Mucosa of stomach (tissue), 1 donor: ENCODE measurements around the gene OR4K17.
"Not testable (repeated sequence)": the region's sequence is repeated elsewhere in the genome, so short reads cannot be mapped to it uniquely, and the experiment has no call there.

Source experiments
- H3K27me3 ChIP-seq: one replicate; pipeline ENCODE4 v1.7.0; 2013; ENCODE audit warnings: mild to moderate bottlenecking, low read length; ENCODE audit not compliant: control insufficient read depth, insufficient read depth
- H3K36me3 ChIP-seq: one replicate; pipeline ENCODE4 v1.7.0; 2013; ENCODE audit warnings: low read length; ENCODE audit not compliant: control insufficient read depth, insufficient read depth
- H3K4me1 ChIP-seq: one replicate; pipeline ENCODE4 v1.7.0; 2013; ENCODE audit warnings: mild to moderate bottlenecking, low read length; ENCODE audit not compliant: control insufficient read depth, insufficient read depth
- H3K4me3 ChIP-seq: one replicate; pipeline ENCODE4 v1.7.0; 2013; ENCODE audit warnings: low read length
- H3K9ac ChIP-seq: one replicate; pipeline ENCODE4 v1.7.0; 2013; ENCODE audit warnings: mild to moderate bottlenecking, low read length, moderate library complexity
- H3K9me3 ChIP-seq: one replicate; pipeline ENCODE4 v1.7.0; 2013; ENCODE audit warnings: mild to moderate bottlenecking, low read length, moderate library complexity; ENCODE audit not compliant: control insufficient read depth
- donor health status: Pancreatic carcinoma.

OR4K17 gene, protein sequence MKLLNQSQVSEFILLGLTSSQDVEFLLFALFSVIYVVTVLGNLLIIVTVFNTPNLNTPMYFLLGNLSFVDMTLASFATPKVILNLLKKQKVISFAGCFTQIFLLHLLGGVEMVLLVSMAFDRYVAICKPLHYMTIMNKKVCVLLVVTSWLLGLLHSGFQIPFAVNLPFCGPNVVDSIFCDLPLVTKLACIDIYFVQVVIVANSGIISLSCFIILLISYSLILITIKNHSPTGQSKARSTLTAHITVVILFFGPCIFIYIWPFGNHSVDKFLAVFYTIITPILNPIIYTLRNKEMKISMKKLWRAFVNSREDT

DNA sequence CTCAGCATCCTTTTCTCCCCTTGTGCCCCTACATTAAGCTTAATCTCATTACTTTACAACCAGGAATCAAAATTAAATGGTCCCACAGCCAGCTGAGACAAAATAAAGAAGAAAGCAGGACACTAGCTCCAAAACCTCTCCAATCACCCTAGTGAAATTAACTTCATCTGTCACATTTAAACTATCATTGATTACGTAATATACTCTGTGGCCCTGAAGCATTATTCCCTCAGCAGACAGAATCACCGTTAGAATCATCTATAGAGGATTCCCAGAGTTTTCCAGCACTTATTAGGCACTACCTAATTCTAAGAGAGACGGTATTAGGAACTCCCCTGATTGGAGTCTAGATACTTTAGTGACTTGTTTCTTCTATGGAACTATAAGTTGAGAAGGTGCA lies at the start of gene OR4K17:
Gene OR4K17 (plus strand): TSS at position 302 of the 400 bp plus-strand sequence. CDS start 6,761 bp downstream, outside the sequence.
- no peak within 1 kb of the TSS for H3K4me3 ChIP-seq
- no peaks in the 10 kb centered on the region for H3K36me3 ChIP-seq
- no peak within 1 kb of the TSS for H3K9ac ChIP-seq
- H3K4me1 ChIP-seq: no peaks in the 10 kb centered on the region
- no peaks in the 10 kb centered on the region for H3K9me3 ChIP-seq
- H3K27me3 ChIP-seq: no peaks in the 10 kb centered on the region

GRCh38 chr14:20092050-20092449 lies 18.5 kb upstream of the OR4K17 start:
- Histone ChIP-seq H3K27me3 (no peaks in the 10 kb centered on the region), H3K9ac (no peak overlapping the region), H3K9me3 (no peaks in the 10 kb centered on the region), H3K4me3 (no peak overlapping the region), H3K4me1 (no peaks in the 10 kb centered on the region), H3K36me3 (no peaks in the 10 kb centered on the region)

DNA sequence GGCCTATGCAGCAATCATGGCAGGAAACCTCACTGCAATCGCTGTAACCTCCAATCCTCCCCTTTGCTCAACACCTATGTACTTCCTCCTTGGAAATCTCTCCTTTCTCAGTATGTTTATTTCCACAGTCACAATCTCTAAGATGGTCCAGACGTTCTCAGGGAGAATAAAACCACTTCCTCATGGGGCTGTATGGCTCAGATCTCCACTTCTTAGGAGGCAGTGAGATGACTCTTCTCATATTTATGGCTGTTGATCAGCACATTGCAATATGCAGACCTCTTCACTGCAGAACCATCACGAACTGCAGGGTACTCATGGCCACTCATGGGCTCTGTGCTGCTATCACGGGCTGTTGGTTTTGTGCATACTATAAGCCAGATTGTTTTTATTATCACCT lies 17.1 kb upstream of the OR4K17 start:
- H3K27me3 ChIP-seq: no peaks in the 10 kb centered on the region
- no peak overlapping the region for H3K9ac ChIP-seq
- H3K9me3 ChIP-seq: no peaks in the 10 kb centered on the region
- H3K4me1 ChIP-seq: no peaks in the 10 kb centered on the region
- H3K4me3 ChIP-seq: no peak overlapping the region
- no peaks in the 10 kb centered on the region for H3K36me3 ChIP-seq

GRCh38 chr14:20098926-20099770 lies 11.4 kb upstream of the OR4K17 start:
- not testable (repeated sequence) for H3K36me3 ChIP-seq

GRCh38 chr14:20112321-20112720 lies 1.8 kb downstream of the OR4K17 start:
- H3K36me3 ChIP-seq: no peaks in the 10 kb centered on the region
- no peak overlapping the region for H3K9ac ChIP-seq
- no peaks in the 10 kb centered on the region for H3K27me3 ChIP-seq
- no peak overlapping the region for H3K4me3 ChIP-seq
- H3K9me3 ChIP-seq: no peaks in the 10 kb centered on the region
- H3K4me1 ChIP-seq: no peaks in the 10 kb centered on the region

More at GRCh38 chr14:20098926-20099770, 11.4 kb upstream of the OR4K17 start:
- H3K4me1 ChIP-seq, H3K9me3 ChIP-seq, H3K27me3 ChIP-seq, H3K4me3 ChIP-seq, H3K9ac ChIP-seq: not testable (repeated sequence)

GRCh38 chr14:20116748-20117147 lies 6.2 kb downstream of the OR4K17 start:
- H3K27me3 ChIP-seq: no peaks in the 10 kb centered on the region
- no peaks in the 10 kb centered on the region for H3K36me3 ChIP-seq
- H3K4me1 ChIP-seq: no peaks in the 10 kb centered on the region
- H3K4me3 ChIP-seq: no peak overlapping the region
- no peak overlapping the region for H3K9ac ChIP-seq
- H3K9me3 ChIP-seq: no peaks in the 10 kb centered on the region

DNA sequence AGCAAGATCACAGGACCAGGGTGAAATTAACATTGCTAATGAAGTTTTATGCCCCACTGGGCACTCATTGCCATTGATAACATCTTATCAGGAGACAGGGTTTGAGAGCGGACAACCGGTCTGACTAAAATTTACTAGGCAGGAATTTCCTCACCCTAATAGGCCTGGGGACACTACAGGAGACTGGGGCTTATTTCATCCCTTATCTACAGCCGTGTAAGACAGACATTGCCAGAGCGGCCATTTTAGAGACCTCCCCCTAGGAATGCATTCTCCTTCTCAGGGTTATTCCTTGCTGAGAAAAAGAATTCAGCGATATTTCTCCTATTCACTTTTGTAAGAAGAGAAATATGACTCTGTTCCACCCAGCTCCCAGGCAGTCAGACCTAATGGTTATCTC lies 8.3 kb downstream of the OR4K17 start:
- H3K4me3 ChIP-seq: no peak overlapping the region
- H3K9ac ChIP-seq: no peak overlapping the region
- H3K36me3 ChIP-seq: no peaks in the 10 kb centered on the region
- H3K4me1 ChIP-seq: no peaks in the 10 kb centered on the region
- H3K9me3 ChIP-seq: no peaks in the 10 kb centered on the region
- no peaks in the 10 kb centered on the region for H3K27me3 ChIP-seq

- Histone ChIP-seq H3K4me1 (no peaks in the 10 kb centered on the region), H3K36me3 (no peaks in the 10 kb centered on the region), H3K4me3 (no peak within 1 kb of the TSS), H3K9ac (no peak within 1 kb of the TSS), H3K9me3 (no peaks in the 10 kb centered on the region), H3K27me3 (no peaks in the 10 kb centered on the region)
These were observed 28.0 kb downstream of the OR4K17 start, which contains the start of gene OR4N5 for GRCh38 chr14:20138520-20138919. OR4N5 (plus strand) TSS chr14:20138820; CDS start chr14:20143736, 4,916 bp downstream.

GRCh38 chr14:20143911-20144310 lies 33.4 kb downstream of the OR4K17 start:
- Histone ChIP-seq H3K4me3 (no peak overlapping the region), H3K36me3 (no peaks in the 10 kb centered on the region), H3K4me1 (no peaks in the 10 kb centered on the region), H3K9me3 (no peaks in the 10 kb centered on the region), H3K27me3 (no peaks in the 10 kb centered on the region), H3K9ac (no peak overlapping the region)

- Histone ChIP-seq H3K27me3 (no peaks in the 10 kb centered on the region), H3K4me3 (no peak overlapping the region), H3K4me1 (no peaks in the 10 kb centered on the region)
These were observed 34.3 kb downstream of the OR4K17 start for GRCh38 chr14:20144820-20145219.

DNA sequence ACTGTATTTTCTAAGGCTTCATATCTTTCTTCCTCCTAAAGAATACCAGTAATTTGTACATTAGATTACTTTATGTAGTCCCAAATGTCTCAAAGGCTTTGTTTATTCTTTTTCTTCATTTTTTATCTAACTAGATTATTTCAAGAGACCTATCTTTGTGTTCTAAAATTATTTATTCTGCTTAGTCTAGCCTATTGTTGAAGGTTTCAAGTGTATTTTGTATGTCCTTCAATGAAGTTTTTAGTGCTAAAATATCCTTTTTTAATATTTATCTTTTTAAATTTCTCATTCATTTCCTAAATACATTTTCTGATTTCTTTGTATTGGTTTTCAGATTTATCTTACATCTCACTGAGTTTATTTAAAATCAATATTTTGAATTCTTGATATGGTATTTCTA lies 53.9 kb downstream of the OR4K17 start:
- Histone ChIP-seq H3K36me3 (no peaks in the 10 kb centered on the region), H3K27me3 (no peaks in the 10 kb centered on the region), H3K9ac (no peak overlapping the region), H3K9me3 (no peaks in the 10 kb centered on the region), H3K4me3 (no peak overlapping the region), H3K4me1 (no peaks in the 10 kb centered on the region)

More at GRCh38 chr14:20144820-20145219, 34.3 kb downstream of the OR4K17 start:
- Histone ChIP-seq H3K36me3 (no peaks in the 10 kb centered on the region), H3K9ac (no peak overlapping the region), H3K9me3 (no peaks in the 10 kb centered on the region)

- Histone ChIP-seq H3K36me3 (no peaks in the 10 kb centered on the region), H3K27me3 (no peaks in the 10 kb centered on the region), H3K4me3 (no peak overlapping the region), H3K4me1 (no peaks in the 10 kb centered on the region), H3K9ac (no peak overlapping the region), H3K9me3 (no peaks in the 10 kb centered on the region)
These were observed 56.6 kb downstream of the OR4K17 start for GRCh38 chr14:20167091-20167490.
